RCC 7860 (cell line): ENCODE data around the gene PPP1R14C.

Experiments used
- DNase-seq: peaks from one replicate; pipeline ENCODE4 v3.0.0-alpha.2; 2015; ENCODE audit warnings: low spot score
- FAIRE-seq: peaks from 2 replicates; lab custom pipeline; 2012; peaks lifted over from hg19 to GRCh38; lab: Jason Lieb, UNC

The PPP1R14C gene

DNA sequence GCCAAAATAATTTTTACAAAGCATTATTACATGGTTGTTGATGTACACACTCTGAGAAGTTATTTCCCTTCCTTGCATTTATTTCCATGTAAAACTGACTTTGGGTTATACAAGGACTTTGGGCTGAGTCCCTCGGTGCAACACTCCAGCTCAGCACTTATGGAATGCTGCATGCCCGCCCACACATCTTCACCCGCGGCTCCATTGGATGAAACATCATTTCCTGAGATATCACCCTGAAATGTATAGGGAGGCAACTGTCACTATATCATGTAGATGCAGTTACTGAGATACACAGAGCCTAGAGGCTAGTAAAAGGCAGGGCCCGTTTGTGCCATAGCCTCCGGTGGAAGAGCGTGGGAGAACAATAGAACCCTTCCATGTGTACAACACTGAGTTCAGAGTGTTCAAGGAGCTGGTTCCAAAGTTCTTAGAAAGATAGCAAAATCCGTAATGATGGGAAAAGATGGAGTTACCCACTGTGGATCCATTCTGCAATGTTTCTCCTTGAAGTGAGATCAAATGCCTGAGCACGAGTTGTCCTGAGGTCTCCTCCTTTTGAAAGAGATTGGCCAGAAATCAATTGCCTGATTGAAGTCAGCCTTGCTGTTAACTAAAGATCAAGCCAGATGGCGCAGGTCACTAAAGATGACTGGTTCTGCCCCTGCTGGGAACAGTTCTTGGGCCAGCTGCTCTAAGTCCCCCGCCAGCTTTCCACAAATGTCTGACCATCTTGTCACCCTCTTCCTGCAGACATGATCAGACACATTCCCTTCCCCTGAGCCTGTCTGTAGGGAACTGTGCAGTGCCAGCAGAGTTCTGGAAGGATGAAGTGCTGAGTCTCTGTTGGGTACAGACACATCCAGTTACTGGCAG, 125.1 kb downstream of the PPP1R14C start:
- no peak for DNase-seq
- no peak for FAIRE-seq

DNA sequence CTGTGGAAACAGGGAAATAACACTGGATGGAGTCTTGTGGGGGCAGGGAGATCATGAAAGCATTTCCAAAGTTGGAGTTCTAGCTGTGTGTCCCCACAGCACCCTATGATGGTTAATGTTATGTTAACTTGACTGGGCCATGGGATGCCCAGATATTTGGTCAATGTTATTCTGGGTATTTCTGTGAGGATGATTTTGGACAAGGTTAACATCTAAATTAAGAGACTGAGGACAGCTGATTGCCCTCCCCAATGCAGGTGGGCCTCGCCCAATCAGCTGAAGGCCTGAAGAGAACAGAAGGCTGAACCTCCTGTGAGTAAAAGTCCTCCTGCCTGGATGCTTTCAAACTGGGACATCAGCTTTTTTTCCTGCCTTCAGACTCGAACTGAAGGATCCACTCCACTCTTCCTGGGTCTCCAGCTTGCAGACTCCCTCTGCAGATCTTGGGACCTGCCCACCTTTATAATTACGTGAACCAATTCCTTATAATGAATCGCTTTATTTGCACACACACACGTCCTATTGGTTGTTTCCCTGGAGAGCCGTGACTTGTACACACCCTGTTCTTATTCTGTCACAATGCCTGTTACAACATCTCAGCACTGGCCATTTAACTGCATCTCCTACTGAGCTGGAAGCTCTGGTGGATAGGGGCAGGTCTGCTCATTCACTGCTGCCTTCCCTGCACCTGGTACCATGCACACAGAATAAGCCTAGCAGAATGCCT, 126.4 kb downstream of the PPP1R14C start:
- DNase-seq, result no peak
- no peak for FAIRE-seq

DNA sequence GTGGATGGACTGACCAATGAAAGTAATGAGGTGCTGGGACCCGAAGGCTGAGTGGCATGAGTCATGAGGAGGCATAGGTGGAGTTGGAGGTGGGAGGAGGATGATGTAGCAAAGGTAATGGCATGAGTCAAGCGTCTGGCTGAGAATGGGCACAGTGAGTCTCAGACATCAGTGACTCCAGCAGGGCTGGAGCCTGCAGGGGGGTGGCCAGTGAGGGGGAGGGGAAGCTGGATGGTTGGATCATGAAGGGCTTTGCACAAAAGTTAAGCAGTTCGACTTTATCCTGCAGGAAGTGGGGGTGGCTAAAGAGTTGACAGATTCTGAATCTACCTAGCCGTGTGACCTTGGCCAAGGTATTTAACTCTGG, 127.0 kb downstream of the PPP1R14C start:
- peak; percentile 90 for DNase-seq
- FAIRE-seq, result peak; percentile 70

DNA sequence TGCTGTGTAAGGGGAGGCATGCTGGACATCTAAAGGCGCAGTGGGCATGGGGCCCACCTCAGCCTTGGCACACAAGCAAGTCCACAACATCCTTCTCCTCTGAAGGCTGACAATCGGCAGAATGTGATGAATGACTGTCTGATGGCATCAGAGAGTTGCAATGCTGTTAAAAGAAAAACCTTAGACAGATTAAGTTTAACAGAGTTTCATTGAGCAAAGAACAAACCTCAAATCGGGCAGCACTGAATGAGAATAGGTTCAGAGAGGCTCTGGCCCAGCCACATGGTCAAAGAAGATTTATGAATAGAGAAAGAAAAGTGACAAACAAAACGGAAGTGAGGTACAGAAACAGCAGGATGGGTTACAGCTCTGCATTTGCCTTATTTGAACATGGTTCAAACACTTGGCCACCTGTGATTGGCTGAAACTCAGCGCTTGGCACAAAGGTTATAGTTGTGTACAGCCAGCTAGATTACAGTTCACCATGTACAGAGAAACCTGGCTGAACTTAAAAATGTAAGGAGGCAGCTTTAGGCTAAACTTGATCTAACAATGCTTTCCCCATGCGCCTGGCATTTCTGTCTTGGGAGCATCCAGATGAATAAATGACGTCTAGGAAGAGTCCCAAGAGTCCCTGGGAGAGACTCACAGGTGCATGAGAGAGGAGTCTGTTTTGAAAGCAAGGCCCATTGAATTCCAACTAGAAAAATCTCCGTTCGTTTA, 127.6 kb downstream of the PPP1R14C start:
- FAIRE-seq (no peak), DNase-seq (no peak)

DNA sequence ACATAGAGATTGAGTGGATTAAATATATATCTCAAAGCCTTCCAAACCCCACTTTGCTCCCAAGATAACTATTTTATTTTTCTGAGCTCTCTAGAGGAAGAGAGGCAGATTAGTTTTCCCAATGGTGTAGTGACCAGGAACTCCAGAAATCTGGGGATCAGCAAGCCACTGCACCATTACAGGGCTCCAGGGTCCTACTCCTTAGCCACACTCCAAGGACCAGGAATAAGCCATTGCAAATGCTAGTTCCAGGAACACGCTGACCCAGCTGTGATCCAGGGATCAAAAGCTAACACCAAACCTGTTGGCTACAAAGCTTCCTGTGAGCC, 128.3 kb downstream of the PPP1R14C start:
- no peak for FAIRE-seq

DNA sequence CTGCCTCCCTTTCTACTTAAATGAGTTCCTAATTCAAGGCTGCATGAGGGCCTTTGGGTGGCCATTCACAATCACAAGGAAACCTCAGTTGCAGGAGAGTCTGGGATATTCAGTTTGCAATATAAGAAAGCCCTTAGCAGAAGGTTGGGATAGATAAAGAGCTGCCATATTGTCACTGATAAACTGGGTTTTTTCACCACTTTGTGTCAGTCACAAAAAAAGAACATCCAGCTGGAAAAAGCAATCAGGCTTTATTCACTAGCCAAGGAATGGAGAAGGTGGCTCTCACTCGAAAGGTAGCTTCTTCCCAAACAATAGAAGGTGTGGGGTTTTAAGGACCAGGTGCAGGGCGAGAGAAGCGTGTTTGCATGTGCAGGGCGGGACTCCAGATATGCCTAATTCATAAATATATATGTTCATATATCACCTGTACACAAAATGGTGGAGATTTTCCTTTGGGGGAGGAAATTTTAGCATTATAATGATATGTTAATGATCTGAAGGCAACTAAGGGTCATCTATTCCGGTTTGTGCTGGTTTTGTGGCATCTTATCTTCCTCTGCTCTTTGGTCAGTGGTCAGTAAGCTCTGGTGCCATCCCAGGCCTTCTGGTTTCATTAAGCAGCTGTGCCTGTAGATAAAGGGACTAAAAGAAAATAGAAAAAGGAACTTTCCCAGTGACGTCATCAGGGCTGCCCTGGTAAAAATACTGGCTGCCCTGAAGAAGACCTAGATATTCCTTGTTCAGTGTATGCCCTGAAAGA, 128.8 kb downstream of the PPP1R14C start:
- no peak for FAIRE-seq
- DNase-seq, result no peak

More for the DNA sequence above, 128.3 kb downstream of the PPP1R14C start:
- DNase-seq, result no peak

DNA sequence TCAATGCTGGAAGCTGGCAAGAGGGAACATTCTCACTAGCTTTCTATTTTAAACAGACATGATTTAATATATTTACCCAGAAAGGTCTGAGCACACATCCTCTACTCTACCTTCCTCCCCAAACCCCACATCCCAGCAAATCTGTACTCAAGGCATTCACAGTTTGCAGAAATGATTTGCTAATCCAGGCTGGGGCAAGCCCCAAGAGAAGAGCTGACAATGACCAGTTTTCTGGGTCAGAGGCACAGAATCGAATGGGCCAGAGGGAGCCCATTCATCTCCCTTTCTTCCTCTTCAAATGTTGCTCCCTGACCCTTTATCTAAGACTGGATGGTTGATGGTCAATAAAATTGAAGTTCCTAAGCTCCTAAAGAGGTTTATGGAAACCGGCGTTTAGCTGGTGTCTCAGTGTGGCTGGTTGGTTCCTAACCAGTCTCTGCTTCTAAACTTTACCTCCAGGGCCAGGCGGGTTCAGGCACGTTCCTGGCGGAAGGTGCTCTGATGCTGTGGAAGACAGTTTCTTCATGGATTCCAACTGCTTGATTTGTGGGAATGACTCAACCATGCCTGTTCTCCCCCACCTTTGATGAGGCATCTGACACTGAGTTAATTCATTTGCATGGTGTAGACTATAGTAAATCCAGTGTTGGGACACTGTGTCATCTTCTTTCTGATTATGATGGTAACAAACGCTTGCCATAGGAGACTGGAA, 129.6 kb downstream of the PPP1R14C start:
- DNase-seq (no peak), FAIRE-seq (no peak)

DNA sequence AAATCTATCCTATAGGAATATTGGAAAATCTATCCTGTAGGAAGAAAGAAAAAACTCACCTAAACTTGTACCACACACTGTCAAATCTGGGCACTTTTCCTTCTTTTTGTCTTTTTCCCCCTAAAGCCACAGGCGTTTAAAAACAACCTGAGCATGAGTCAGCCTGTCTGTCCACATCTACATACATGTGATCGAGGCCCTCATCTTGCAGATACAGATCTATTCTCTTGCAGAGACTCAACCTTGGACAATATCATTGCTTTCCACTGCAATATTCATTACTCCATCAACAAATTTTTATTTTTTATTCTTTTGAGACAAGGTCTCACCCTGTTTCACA, 130.1 kb downstream of the PPP1R14C start:
- FAIRE-seq (no peak), DNase-seq (no peak)

DNA sequence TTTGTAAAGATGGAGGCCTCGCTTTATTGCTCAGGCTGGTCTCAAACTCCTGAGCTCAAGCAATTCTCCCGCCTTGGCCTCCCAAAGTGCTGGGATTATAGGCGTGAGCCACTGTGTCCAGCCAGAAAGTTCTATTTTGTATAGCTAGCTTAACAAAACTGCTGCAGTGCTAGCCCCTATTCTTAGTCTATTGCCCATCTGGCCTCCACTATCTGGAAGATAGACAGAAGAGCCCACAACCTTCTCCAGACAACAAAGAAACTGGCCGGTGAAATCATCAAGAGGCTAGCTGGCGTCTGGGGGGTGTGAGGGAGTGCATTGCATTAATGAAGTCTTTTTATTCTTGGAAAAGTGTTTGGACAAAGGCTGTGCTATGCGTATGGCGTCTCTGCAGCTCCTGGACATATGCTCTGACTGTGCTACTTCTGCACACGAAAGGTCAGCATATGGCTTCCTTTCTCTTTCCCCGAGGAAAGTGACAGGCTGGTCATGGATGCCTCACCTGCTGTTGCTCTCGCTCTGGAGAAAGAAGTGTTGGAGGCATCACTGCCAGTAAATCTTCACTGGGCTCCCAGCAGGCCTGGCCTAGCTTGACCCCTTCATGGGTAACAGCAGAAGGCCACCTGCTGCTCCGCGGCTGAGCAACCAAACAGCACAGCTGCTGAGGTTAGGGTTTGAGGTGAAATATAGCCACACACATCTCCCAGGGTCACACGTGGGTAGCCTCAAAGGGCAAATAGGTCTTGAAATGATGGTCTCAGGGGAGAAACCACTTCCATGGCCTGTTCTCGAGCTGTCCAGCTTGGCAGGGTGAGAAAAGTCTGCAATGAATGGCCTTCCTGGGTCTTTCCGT, 130.8 kb downstream of the PPP1R14C start:
- FAIRE-seq (no peak), DNase-seq (peak; percentile 10)

DNA sequence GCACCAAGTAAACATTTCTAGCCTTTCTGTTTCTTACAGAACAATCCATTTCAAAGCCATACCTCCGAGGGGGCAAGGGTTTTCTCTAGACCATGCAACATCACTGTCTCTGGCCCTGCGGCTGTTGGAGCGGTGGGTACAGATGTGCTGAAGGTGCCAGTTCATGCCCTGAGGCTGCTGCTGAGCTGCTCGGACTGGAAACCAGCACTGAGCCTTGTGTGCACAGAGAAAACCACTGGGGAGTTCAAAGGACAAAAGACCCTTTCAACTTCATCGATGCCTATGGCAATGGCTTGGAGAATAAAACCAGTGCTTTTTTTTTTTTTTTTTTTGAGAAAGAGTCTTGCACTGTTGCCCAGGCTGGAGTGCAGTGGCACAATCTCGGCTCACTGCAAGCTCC, 132.6 kb downstream of the PPP1R14C start:
- FAIRE-seq, result no peak
- DNase-seq, result no peak

DNA sequence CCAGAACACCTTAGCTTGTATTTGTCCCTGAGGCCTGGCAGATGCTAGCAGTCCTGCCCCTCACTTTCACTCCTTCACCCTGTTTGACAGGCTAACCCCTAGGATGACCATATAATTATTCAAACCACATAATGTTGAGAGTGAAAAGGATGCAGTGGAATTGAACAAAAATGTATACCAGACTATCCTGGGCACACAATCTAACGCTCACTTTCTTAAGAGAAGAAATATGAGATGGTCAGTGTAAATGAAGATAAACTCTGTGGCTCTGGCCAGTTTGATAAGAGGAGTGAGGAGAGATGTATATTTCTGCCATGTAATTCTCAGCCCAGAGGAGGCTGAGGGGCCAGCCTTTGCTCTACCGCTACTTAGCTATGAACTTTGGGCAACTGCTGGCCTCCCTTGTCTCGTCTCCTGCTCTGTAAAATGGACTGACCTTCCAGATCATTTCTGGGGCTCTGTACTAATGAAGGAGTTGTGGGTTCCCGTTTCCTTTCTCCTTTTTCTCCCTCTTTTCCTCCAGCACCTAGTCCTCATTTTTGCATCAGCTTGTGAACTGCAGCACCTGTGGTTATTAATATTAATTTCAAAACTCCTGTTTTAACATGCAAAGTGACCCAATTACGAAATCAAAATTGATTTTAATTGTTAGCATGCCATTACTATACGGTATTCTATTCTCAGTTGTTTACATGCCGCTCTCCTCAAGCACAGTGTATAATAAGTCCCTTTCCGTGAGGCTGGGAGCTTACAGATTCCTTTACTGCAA, 133.5 kb downstream of the PPP1R14C start:
- DNase-seq (no peak), FAIRE-seq (no peak)

DNA sequence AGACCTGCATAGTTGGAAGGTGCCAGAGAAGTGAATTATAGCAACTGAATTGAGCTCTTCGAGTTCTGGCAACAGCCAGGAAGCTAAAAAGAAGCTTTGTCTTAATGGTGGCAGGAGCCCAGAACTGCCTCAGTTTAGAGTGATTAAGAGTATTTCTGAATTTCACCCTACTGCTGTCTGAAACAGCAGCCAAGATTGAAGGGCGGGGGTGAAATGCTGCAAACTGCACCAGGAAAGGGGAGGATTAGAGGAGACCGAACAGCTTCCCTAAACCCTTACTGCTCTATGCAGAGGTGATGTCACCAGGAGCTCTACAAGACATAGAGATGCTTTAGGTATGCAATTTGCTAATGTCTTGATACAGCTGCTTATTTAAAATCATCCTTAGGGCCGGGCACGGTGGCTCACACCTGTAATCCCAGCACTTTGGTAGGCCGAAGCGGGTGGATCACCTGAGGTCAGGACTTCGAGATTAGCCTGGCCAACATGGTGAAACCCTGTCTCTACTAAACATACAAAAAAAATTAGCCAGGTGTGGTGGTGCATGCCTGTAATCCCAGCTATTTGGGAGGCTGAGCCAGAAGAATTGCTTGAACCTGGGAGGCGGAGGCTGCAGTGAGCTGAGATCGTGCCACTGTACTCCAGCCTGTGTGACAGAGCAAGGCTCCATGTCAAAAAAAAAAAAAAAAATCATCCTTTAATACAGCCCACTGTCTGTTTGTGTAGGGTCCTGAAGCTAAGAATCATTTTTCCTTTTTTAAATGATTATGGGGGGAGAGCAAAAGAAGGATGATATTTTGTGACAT, 134.3 kb downstream of the PPP1R14C start:
- FAIRE-seq (no peak), DNase-seq (no peak)

DNA sequence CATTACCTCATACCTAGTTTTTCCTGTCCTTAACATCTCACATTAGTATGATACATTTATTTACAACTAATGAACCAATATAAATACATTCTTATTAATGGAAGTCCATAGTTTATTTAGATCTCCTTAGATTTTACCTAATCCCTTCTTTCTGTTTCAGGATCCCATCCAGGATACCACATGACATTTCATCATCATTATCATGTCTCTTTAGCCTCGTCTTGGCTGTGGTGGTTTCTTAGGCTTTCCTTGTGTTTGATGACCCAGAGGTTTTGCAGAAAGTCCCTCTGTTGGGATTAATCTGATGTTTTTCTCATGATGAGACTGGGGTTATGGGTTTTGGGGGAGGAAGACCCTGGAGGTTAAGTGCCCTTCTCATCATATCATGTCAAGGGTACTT, 136.7 kb downstream of the PPP1R14C start:
- FAIRE-seq (no peak), DNase-seq (no peak)

DNA sequence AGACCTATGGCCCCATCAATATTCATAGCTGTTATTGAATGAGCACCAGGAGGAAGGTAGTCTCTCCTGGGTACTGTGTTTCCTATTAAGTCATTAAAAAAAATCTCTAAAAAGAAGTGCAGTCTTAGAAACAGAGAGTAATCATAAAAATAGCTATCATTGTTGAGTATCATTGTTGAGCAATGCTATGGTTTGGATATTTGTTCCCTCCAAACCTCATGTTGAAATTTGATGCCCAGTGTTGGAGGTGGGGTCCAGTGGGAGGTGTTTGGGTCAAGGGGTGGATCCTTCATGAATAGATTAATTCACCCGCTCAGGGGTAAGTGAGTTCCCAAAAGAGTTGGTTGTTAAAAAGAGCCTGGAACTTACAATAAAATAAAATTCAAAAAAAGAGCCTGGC, 137.9 kb downstream of the PPP1R14C start:
- no peak for DNase-seq
- no peak for FAIRE-seq

DNA sequence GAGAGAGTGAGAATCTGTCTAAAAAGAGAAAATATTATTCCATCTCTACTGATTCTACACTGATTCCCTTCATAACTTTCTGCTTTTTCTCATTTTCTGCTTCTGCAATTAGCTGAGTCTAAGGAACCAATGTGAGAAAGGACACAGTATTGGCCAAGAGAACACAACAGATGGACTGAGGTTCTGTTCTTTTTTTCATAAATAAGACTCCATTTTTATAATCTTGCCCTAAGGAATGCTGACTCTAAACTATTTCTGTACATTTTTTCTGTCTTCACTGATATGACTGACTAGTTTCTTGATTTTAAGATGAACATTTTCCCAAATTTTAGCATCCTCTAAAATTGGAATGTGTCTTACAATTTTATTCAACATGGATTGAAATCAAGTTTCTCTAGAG, 138.9 kb downstream of the PPP1R14C start:
- DNase-seq (no peak), FAIRE-seq (no peak)

DNA sequence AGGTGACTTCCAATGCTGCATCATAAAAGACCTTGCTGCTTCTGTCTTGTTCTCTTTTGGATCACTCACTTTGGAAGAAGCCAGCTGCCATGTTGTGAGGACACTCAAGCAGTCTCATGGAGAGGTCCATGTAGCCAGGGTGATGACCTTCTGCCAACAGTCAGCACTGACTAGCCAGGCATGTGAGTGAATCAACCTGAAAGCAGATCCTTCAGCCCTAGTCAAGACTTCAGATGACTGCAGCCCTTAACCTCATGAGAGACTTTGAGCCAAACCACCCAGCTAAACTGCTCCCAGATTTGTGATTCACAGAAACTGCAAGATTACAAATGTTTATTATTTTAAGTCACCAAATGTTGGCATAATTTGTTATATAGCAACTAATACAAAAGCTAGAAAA, 140.0 kb downstream of the PPP1R14C start:
- DNase-seq, result no peak
- no peak for FAIRE-seq

DNA sequence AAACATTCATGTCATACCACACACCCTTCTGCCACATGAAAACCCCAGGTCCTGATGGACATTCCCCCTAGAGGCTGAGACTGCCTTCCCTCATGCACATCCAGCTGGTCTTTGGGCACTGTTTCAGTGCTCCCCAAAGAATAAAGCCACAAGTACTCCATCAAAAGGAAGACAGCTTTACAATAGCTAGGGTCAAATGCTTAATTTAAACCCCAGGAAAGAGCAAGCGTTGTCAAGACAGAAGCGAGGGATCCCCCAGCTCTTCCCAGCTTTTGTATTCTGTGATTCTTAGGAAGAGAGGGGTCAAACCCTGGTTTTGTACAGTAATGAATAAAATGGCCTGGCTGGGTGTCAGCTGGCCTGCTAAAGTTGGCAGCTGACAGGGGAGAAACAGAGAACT, 143.6 kb downstream of the PPP1R14C start:
- DNase-seq (no peak), FAIRE-seq (no peak)

DNA sequence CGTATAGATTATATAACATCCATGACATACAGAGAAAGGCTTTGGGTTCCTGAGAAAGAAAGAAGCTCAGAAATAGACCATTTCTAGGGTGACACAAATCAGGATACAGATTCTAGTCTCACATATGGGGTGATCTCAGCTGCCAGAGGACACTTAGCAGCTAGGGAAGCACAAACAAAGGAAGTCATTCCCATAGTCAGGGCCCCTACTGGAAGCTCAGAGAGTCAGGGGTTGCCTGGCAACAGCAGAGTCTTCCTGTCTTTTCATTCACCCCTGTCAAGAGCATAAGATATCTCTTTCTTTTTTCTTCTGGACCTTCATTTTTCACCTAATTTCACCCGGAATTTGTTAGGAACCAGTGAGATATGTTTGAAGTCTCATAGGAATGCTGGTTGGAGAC, 144.1 kb downstream of the PPP1R14C start:
- no peak for FAIRE-seq

More for the DNA sequence above, 144.1 kb downstream of the PPP1R14C start:
- no peak for DNase-seq
